Stimulated activated CD4-positive, alpha-beta T cell treated with anti-CD3 and anti-CD28 coated beads, Interleukin-2, amount 100 ng/mL, for 4 hours (primary cell): ENCODE measurements around the gene SCYL1.

Experiments
- DNase-seq: peaks from one replicate; pipeline ENCODE4 v3.0.0-alpha.2; 2020; ENCODE audit warnings: low read depth

SCYL1 gene

GRCh38 chr11:65524741-65525545 lies at the start of gene SCYL1:
Gene SCYL1 (plus strand): TSS chr11:65525083. CDS start chr11:65525154, 71 bp downstream.
- DNase-seq, result peak; percentile 74

GRCh38 chr11:65476632-65477148 lies 48.2 kb upstream of the SCYL1 start:
- DNase-seq, result no peak

GRCh38 chr11:65477149-65477965 lies 47.5 kb upstream of the SCYL1 start:
- DNase-seq, result peak; percentile 87

- no peak for DNase-seq
Measured at GRCh38 chr11:65478388-65479183, 46.3 kb upstream of the SCYL1 start.

GRCh38 chr11:65479184-65480145 lies 45.4 kb upstream of the SCYL1 start:
- no peak for DNase-seq

GRCh38 chr11:65482306-65482850 lies 42.5 kb upstream of the SCYL1 start:
- no peak for DNase-seq

- DNase-seq, result no peak
Measured at GRCh38 chr11:65485920-65486219, 39.0 kb upstream of the SCYL1 start.

- DNase-seq, result no peak
Measured at GRCh38 chr11:65486570-65487466, 38.1 kb upstream of the SCYL1 start.

GRCh38 chr11:65487467-65488272 lies 37.2 kb upstream of the SCYL1 start:
- no peak for DNase-seq

GRCh38 chr11:65488273-65489034 lies 36.4 kb upstream of the SCYL1 start:
- DNase-seq, result no peak

- no peak for DNase-seq
Measured at GRCh38 chr11:65489035-65489705, 35.7 kb upstream of the SCYL1 start.

GRCh38 chr11:65489706-65490320 lies 35.1 kb upstream of the SCYL1 start:
- no peak for DNase-seq

GRCh38 chr11:65491163-65491465 lies 33.8 kb upstream of the SCYL1 start:
- no peak for DNase-seq

GRCh38 chr11:65491614-65492386 lies 33.1 kb upstream of the SCYL1 start:
- no peak for DNase-seq

GRCh38 chr11:65492387-65492636 lies 32.6 kb upstream of the SCYL1 start:
- DNase-seq, result no peak

GRCh38 chr11:65492637-65493366 lies 32.1 kb upstream of the SCYL1 start:
- no peak for DNase-seq
